Activated CD4-positive, alpha-beta T cell treated with anti-CD3 and anti-CD28 coated beads, Interleukin-2, amount 50 U/mL, for 4 hours (primary cell): ENCODE measurements around the gene C20orf173.
"Not testable (repeated sequence)": the region's sequence is repeated elsewhere in the genome, so short reads cannot be mapped to it uniquely, and the experiment has no call there.

Experiments used
- DNase-seq, 2 experiments: peaks; one replicate each; pipeline ENCODE4 v3.0.0-alpha.2; 2020

Gene C20orf173

GRCh38 chr20:35544941-35545340 lies 15.5 kb upstream of the C20orf173 start:
- not testable (repeated sequence) for DNase-seq

GRCh38 chr20:35544436-35544835 lies 15.0 kb upstream of the C20orf173 start:
- DNase-seq = no peak

GRCh38 chr20:35542990-35543389 lies 13.5 kb upstream of the C20orf173 start:
- DNase-seq = no peak

DNA sequence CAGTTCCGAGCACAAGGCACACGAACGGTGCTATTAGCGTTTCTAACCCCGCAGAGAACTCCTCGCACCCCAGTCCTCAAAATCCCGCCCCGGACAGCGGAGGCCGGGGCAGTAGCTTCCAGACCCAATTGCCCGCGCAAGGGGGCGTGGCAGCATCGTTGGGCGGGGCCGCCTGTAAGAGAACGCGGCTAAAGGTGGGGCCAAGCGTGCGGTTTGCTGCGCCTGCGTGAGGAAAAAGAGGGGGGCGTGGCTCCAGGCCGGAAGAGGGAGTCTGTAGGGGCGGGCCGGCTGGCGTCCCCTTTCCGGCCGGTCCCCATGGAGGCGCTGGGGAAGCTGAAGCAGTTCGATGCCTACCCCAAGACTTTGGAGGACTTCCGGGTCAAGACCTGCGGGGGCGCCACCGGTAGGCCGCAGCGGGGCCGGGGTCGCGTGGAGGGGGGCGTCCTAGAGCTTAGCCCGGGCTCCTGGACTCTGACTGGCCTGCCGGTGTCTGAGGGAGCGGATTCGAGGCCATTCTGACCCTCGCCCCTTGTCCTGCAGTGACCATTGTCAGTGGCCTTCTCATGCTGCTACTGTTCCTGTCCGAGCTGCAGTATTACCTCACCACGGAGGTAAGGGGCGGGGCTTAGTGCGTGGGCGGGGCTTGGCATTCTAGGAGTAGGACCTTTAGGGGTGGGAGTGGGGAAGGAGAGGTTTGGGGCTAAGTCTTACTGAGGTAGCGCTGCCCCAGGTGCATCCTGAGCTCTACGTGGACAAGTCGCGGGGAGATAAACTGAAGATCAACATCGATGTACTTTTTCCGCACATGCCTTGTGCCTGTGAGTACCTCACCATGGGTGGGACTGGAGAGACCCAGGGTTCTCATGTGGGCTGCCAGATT lies 12.6 kb upstream of the C20orf173 start, which contains the start of gene ERGIC3:
Gene ERGIC3 (plus strand): TSS at position 296 of the 880 bp plus-strand sequence. CDS start 20 bp downstream, at position 316.
- peak; percentile 95 to 96 for DNase-seq

DNA sequence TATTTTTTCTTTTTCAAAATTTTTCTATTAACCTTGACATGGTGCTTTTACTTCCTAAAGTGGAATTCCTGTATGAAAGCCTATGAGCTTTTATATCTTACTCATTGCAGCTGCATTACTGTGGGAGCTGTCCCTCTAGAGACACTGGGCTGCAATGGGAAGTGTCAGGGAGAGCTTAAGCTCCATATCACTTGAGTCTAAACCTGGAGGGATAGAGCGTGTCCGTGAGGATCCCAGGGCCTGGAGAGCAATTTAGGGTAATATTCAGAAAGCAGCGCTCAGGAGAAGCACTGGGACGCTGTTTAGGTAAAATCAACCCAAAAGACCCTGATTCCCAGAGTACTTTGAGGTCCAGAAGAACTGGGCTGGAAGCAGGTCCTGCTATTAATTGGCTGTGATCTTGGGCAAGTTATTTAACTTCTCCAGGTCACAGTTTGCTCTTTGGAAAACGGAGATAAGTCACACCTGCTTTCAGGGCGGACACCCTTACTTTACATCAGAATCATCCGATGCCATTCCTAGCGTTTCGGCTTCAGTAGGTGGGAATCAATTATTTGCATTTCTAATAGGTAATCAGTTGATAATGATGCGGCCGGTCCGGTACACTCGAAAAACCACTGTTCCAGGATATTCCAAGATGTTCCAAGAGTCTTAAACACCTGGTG lies 11.8 kb upstream of the C20orf173 start:
- DNase-seq = no peak

DNA sequence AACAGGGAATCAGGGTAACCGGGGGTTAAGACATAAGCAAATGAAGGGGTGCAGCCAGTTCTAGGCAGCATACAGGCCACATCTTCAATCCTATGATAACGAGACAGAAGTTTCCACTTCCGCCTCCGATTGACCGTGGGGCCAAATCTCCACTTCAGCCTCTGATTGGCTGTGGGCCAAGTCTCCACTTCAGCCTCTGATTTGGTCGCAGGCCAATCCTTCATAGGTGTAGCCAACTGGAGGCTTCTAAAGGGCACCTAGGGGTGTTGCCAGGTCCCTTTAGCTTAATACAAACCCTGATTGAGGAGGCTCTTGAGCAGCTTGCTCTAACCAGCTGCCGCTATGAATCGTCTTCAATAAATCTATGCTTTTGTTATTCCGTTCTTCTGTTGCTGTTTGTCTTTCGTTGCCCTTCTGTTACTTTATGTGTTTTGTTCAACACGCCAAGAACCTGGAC lies 10.3 kb upstream of the C20orf173 start:
- no peak for DNase-seq

- no peak for DNase-seq
These were observed 2.2 kb downstream of the C20orf173 start for GRCh38 chr20:35527122-35527769.

DNA sequence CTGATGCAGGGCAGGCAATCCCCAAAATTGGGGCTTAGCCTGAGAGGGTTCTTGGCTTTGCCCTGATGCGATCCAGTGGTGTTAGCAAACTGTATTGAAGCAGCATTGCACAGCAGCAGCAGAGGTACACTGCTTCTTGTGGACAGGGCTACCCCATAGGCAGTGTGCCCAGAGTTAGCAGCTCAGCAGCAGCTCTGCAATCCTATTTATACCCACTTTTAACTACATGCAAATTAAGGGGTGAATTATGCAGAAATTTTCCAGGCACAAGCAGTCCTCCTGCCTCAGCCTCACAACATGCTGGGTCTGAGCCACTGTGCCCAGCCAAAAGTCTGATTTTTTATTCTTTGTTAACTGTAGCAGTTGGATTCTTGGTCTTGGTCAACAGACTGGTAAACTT lies 3.8 kb downstream of the C20orf173 start:
- DNase-seq = no peak

- DNase-seq = peak; percentile 11
These were observed 6.1 kb downstream of the C20orf173 start for GRCh38 chr20:35523298-35523888.

GRCh38 chr20:35518955-35519354 lies 10.5 kb downstream of the C20orf173 start:
- no peak for DNase-seq

DNA sequence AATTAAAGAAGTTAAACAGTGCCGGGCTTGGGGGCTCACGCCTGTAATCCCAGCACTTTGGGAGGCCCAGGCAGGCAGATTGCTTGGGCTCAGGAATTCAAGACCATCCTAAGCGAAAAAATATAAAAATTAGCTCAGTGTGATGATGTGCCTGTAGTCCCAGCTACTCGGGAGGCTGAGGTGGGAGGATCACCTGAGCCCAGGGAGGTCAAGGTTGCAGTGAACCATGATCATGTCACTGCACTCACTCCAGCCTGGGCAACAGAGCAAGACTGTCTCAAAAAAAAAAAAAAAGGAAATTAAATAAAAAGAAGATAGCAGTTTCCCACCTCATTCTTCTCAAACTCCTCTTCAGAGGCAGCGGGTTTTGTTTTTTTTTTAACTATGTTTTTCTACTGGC lies 11.7 kb downstream of the C20orf173 start:
- DNase-seq = not testable (repeated sequence)

- no peak for DNase-seq
These were observed 12.3 kb downstream of the C20orf173 start for GRCh38 chr20:35517125-35517524.

- no peak for DNase-seq
These were observed 13.4 kb downstream of the C20orf173 start for GRCh38 chr20:35515949-35516645.

DNA sequence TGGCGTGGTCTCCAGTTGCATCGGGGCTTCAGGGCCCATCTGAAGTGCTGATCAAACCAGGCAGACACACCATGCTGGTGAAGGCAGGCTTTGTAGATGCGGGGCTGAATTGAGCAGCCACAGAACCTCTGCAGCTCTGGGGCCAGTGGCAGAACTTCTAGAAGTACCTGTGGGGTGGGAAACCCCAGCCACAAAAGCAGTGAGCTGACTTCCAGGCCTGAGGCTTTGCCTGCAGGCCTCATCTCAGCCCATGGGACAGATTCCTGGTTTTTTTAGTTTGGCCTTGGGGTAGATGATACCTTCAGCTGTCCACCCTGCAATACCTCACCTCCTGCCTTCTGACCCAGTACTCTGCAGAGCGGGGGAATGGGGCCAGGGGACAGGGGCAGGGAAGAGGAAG lies 14.1 kb downstream of the C20orf173 start:
- no peak for DNase-seq

GRCh38 chr20:35514371-35514932 lies 15.0 kb downstream of the C20orf173 start:
- DNase-seq = no peak

GRCh38 chr20:35511814-35512420 lies 17.5 kb downstream of the C20orf173 start:
- no peak for DNase-seq

GRCh38 chr20:35510951-35511735 lies 18.3 kb downstream of the C20orf173 start:
- no peak for DNase-seq

- no peak for DNase-seq
These were observed 20.8 kb downstream of the C20orf173 start for GRCh38 chr20:35508493-35509218.

DNA sequence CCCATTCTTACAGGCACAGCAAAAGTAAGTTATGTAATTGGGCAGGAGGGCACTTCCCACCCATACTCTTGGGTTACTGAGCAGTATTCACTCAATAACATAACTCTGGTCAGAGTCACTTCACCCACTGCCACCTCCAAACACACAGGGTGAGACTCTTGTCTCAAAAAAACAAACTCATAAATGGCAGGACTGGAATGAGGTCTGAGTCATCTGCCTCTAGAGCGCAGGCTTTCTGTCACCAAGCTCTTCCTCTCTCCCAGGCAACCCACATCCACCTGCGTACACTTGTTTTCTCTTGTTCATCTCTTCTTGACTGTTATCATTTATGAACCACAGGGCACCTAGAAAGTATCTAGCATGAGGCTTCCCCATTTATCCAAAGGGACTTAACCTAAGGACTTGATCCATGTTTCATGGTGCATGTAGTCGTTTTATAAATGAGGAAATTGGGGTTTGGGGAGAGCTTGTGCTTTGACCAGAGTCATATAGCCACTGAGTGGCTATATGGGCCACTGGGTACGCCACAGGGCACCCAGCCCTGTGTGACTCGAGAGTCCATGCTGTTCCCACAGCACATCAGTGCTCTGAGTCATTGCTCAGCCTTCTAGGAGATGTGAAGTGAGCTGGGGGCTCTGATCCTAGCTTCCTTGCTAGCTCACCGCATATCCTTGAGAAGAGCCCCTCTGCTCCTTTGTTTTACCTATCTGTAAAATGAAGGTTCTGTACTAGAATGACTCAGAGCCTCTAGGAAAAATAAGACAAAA lies 22.4 kb downstream of the C20orf173 start:
- DNase-seq = no peak
